GM12878 (cell line): Measurements from ENCODE around the gene SYT1. TPM values are rescaled to one million over a fixed set of nuclear protein-coding genes. Genes with fewer than 3 reads are reported as not detected.

Experiments used
- ATAC-seq: fragments of 200-7000 bp; cut with Tn5 transposase; 3 replicates; pipeline ENCODE4 v1.9.1; 2020; ENCODE audit warnings: mild to moderate bottlenecking, moderate library complexity
- BruUV-seq: library from RNA; stranded (reverse); fragments of 400-500 nt; replicated peaks from 2 replicates; lab custom pipeline; 2021; lab: Mats Ljungman, UMichigan
- CTCF ChIA-PET: fragments of 300-600 bp; sonication (Branson Sonifier 250); formaldehyde crosslinking; extraction: SDS; loops from one replicate; lab custom pipeline; 2021; ENCODE audit warnings: inconsistent platforms; lab: Yijun Ruan, JAX
- POLR2A ChIA-PET: fragments of 350-600 bp; formaldehyde crosslinking; extraction: SDS; loops from one replicate; lab custom pipeline; 2021; ENCODE audit warnings: inconsistent platforms; lab: Charles Lee
- RAD21 ChIA-PET: fragments of 300-600 bp; sonication (Branson Sonifier 250); formaldehyde crosslinking; loops from one replicate; lab custom pipeline; 2023; ENCODE audit warnings: antibody characterized with exemption; ENCODE audit not compliant: unreplicated experiment; lab: Charles Lee
- SMC1A ChIA-PET: fragments of 300-600 bp; sonication (Branson Sonifier 250); formaldehyde crosslinking; loops from one replicate; lab custom pipeline; 2023; ENCODE audit not compliant: unreplicated experiment, uncharacterized antibody; lab: Charles Lee
- DNase-seq: peaks from one replicate; pipeline ENCODE4 v3.0.0-alpha.2; 2011; ENCODE audit warnings: low read depth, low spot score
- FAIRE-seq: peaks from 3 replicates; lab custom pipeline; 2011; peaks lifted over from hg19 to GRCh38; lab: Jason Lieb, UNC
- H2AFZ ChIP-seq: 2 replicates; pipeline ENCODE4 v1.6.0; 2011; ENCODE audit warnings: low read depth, low read length, control low read depth; ENCODE audit not compliant: control insufficient read depth
- H3K27ac ChIP-seq: 2 replicates; pipeline ENCODE4 v1.5.1; 2011; ENCODE audit warnings: control low read depth; ENCODE audit not compliant: control insufficient read depth, insufficient read depth
- H3K27me3 ChIP-seq, 2 experiments: replicated peaks in 1 of 2; 2 replicates each; pipeline versions ENCODE4 v1.6.0 to v1.6.1; 2011; ENCODE audit warnings: low read length in 1 of 2; ENCODE audit not compliant: control insufficient read depth in 2 of 2, insufficient read depth in 2 of 2
- H3K36me3 ChIP-seq, 2 experiments: 2 replicates each; pipeline ENCODE4 v1.5.1; 2011; ENCODE audit warnings: low read length in 1 of 2; ENCODE audit not compliant: control insufficient read depth in 2 of 2, insufficient read depth in 2 of 2
- H3K4me1 ChIP-seq: 2 replicates; pipeline ENCODE4 v1.6.1; 2011; ENCODE audit warnings: mild to moderate bottlenecking, low read length, moderate library complexity, mixed read lengths; ENCODE audit not compliant: control insufficient read depth, insufficient read depth
- H3K4me2 ChIP-seq: 2 replicates; pipeline ENCODE4 v1.6.0; 2011; ENCODE audit warnings: control low read depth; ENCODE audit not compliant: control insufficient read depth, insufficient read depth
- H3K4me3 ChIP-seq: fragments of 200-600 bp; sonication (generic); 2 replicates; pipeline ENCODE4 v1.5.1; 2016
- H3K79me2 ChIP-seq: 2 replicates; pipeline ENCODE4 v1.6.0; 2011; ENCODE audit warnings: low read length; ENCODE audit not compliant: control insufficient read depth, insufficient read depth
- H3K9ac ChIP-seq: 2 replicates; pipeline ENCODE4 v1.8.0; 2011; ENCODE audit warnings: low read length, control low read depth, mixed read lengths; ENCODE audit not compliant: control insufficient read depth, insufficient read depth
- H3K9me3 ChIP-seq: replicated peaks from 3 replicates; pipeline ENCODE4 v1.5.1; 2011; ENCODE audit warnings: mild to moderate bottlenecking, low read length; ENCODE audit not compliant: control insufficient read depth, insufficient read depth
- H4K20me1 ChIP-seq: 2 replicates; pipeline ENCODE4 v1.6.0; 2011; ENCODE audit not compliant: control insufficient read depth, insufficient read depth
- KDM1A ChIP-seq: fragments of 200-600 bp; sonication (generic); IDR thresholded peaks from 2 replicates; pipeline ENCODE4 v1.6.1; 2016; ENCODE audit warnings: borderline replicate concordance
- LARP7 ChIP-seq: fragments of 450-650 bp; IDR thresholded peaks from 2 replicates; pipeline ENCODE4 v1.6.1; 2017; ENCODE audit warnings: mild to moderate bottlenecking
- MAX ChIP-seq: IDR thresholded peaks from 2 replicates; pipeline ENCODE4 v1.6.1; 2012; ENCODE audit warnings: low read depth, low read length, improper control_type of control experiment
- NFYA ChIP-seq: IDR thresholded peaks from 2 replicates; pipeline ENCODE4 v1.6.1; 2011; ENCODE audit warnings: low read depth, mild to moderate bottlenecking, low read length, improper control_type of control experiment, borderline replicate concordance
- POU2F2 ChIP-seq: IDR thresholded peaks from 3 replicates; pipeline ENCODE4 v1.6.1; 2011; ENCODE audit warnings: low read depth, mild to moderate bottlenecking, low read length, borderline replicate concordance
- REST ChIP-seq: IDR thresholded peaks from 2 replicates; pipeline ENCODE4 v1.6.1; 2012; ENCODE audit warnings: mild to moderate bottlenecking, low read depth, low read length
- RFX5 ChIP-seq: IDR thresholded peaks from 2 replicates; pipeline ENCODE4 v1.6.1; 2011; ENCODE audit warnings: low read depth, low read length, improper control_type of control experiment
- TCF7 ChIP-seq: IDR thresholded peaks from 2 replicates; pipeline ENCODE4 v1.6.1; 2014; ENCODE audit warnings: antibody characterized with exemption, borderline replicate concordance
- ZBTB4 ChIP-seq: fragments of 450-650 bp; formaldehyde crosslinking; IDR thresholded peaks from 2 replicates; pipeline ENCODE4 v1.4.0; 2022; ENCODE audit warnings: mild to moderate bottlenecking, moderate library complexity
- ZSCAN29 ChIP-seq: fragments of 450-650 bp; IDR thresholded peaks from 2 replicates; pipeline ENCODE4 v1.6.1; 2017; ENCODE audit warnings: mild to moderate bottlenecking, moderate library complexity
- WGBS: methylation state at CpG from one replicate; pipeline ENCODE4 v1.1.6; 2016; ENCODE audit warnings: low lambda C conversion rate; ENCODE audit not compliant: insufficient replicate concordance, insufficient coverage; ENCODE audit errors: missing lambda C conversion rate; 5-methylcytosine and 5-hydroxymethylcytosine counted together
- in situ Hi-C: fragments of 300-500 bp; cut with MboI; formaldehyde crosslinking; loops from 9 replicates; pipeline ENCODE4 v1.14.3; 2018; ENCODE audit warnings: mixed read lengths
- intact Hi-C: fragments of 100-400 bp; cut with micrococcal nuclease; formaldehyde crosslinking; loops from one replicate; pipeline ENCODE4 v1.14.2; 2022; ENCODE audit not compliant: unreplicated experiment
- polyA plus RNA-seq, 11 experiments: library from polyadenylated mRNA; depleted of rRNA in 4 of 11; unstranded in 6 of 11; stranded (reverse) in 5 of 11; fragments of >200 nt; fragmentation: Nextera tagmentation in 4 of 11; fragmentation: Illumina TruSeq in 1 of 11; extraction: Ambion mirVana in 4 of 11; extraction: Trizol in 1 of 11; gene quantifications; 1 replicate in 1 of 11; 2 replicates in 10 of 11; pipeline versions ENCODE4 v1.2.1 to v1.2.3, GENCODE V29; 2011 to 2016; ENCODE audit warnings: inconsistent platforms in 2 of 11, missing spikeins in 2 of 11, low read depth in 1 of 11
- total RNA-seq, 4 experiments: library from RNA; depleted of rRNA in 3 of 4; stranded (reverse); fragments of >200 nt in 3 of 4; fragmentation: Illumina TruSeq in 1 of 4; extraction: Trizol in 1 of 4; gene quantifications; 2 replicates each; pipeline versions ENCODE4 v1.2.1 to v1.2.3, GENCODE V29; 2013 to 2021
- TF ChIP-seq, protein P1 (sequence below): IDR thresholded peaks from 2 replicates; pipeline ENCODE4 v1.6.1; 2012; ENCODE audit warnings: improper control_type of control experiment, low read depth, low read length; ENCODE audit not compliant: insufficient replicate concordance

Gene SYT1
- total and polyA plus RNA-seq, 10 of the 15 experiments (the other 5 are each of a cell fraction or from before 2014, with no cell fraction given) = 0.10 to 0.28 TPM; not detected in 8

- ChIA-PET CTCF (no interaction called here), POLR2A (no interaction called here), SMC1A (no interaction called here), RAD21 (no interaction called here)
- in situ Hi-C loops (no loop called here), intact Hi-C loops (no loop called here)
- DNase-seq = no peak
- Histone ChIP-seq H3K9ac (no peak overlapping the region), H3K27ac (no peak overlapping the region), H3K9me3 (no peaks in the 10 kb centered on the region), H3K27me3 (no peaks in the 10 kb centered on the region), H3K79me2 (no peaks in the 10 kb centered on the region), H3K4me1 (no peaks in the 10 kb centered on the region), H3K4me3 (no peak overlapping the region), H3K4me2 (no peak overlapping the region), H3K36me3 (no peaks in the 10 kb centered on the region), H4K20me1 (no peaks in the 10 kb centered on the region), H2AFZ (no peak overlapping the region)
- no TSS peak for BruUV-seq
- no peak for ATAC-seq
- FAIRE-seq = no peak
- 95% methylated on average over 1 of the region's 1 CpG for WGBS
- TF ChIP-seq KDM1A (no peak), REST (no peak), POU2F2 (no peak), NFYA (no peak), ZSCAN29 (no peak), RFX5 (no peak), MAX (no peak), ZBTB4 (CRISPR knock-in tag) (no peak), LARP7 (no peak), TCF7 (no peak)
- TF ChIP-seq, protein P1, sequence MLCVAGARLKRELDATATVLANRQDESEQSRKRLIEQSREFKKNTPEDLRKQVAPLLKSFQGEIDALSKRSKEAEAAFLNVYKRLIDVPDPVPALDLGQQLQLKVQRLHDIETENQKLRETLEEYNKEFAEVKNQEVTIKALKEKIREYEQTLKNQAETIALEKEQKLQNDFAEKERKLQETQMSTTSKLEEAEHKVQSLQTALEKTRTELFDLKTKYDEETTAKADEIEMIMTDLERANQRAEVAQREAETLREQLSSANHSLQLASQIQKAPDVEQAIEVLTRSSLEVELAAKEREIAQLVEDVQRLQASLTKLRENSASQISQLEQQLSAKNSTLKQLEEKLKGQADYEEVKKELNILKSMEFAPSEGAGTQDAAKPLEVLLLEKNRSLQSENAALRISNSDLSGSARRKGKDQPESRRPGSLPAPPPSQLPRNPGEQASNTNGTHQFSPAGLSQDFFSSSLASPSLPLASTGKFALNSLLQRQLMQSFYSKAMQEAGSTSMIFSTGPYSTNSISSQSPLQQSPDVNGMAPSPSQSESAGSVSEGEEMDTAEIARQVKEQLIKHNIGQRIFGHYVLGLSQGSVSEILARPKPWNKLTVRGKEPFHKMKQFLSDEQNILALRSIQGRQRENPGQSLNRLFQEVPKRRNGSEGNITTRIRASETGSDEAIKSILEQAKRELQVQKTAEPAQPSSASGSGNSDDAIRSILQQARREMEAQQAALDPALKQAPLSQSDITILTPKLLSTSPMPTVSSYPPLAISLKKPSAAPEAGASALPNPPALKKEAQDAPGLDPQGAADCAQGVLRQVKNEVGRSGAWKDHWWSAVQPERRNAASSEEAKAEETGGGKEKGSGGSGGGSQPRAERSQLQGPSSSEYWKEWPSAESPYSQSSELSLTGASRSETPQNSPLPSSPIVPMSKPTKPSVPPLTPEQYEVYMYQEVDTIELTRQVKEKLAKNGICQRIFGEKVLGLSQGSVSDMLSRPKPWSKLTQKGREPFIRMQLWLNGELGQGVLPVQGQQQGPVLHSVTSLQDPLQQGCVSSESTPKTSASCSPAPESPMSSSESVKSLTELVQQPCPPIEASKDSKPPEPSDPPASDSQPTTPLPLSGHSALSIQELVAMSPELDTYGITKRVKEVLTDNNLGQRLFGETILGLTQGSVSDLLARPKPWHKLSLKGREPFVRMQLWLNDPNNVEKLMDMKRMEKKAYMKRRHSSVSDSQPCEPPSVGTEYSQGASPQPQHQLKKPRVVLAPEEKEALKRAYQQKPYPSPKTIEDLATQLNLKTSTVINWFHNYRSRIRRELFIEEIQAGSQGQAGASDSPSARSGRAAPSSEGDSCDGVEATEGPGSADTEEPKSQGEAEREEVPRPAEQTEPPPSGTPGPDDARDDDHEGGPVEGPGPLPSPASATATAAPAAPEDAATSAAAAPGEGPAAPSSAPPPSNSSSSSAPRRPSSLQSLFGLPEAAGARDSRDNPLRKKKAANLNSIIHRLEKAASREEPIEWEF = no peak
Observed at GRCh38 chr12:79046021-79046420, 181.4 kb downstream of the SYT1 start.
